ENCODE measurements around the gene ALG6.
"Not testable (repeated sequence)": the region's sequence is repeated elsewhere in the genome, so short reads cannot be mapped to it uniquely, and the experiment has no call there.

Gene ALG6

GRCh38 chr1:63328781-63329180 lies 38.6 kb upstream of the ALG6 start:
- DNase-seq (ENCODE audit: low spot score), result no peak

DNA sequence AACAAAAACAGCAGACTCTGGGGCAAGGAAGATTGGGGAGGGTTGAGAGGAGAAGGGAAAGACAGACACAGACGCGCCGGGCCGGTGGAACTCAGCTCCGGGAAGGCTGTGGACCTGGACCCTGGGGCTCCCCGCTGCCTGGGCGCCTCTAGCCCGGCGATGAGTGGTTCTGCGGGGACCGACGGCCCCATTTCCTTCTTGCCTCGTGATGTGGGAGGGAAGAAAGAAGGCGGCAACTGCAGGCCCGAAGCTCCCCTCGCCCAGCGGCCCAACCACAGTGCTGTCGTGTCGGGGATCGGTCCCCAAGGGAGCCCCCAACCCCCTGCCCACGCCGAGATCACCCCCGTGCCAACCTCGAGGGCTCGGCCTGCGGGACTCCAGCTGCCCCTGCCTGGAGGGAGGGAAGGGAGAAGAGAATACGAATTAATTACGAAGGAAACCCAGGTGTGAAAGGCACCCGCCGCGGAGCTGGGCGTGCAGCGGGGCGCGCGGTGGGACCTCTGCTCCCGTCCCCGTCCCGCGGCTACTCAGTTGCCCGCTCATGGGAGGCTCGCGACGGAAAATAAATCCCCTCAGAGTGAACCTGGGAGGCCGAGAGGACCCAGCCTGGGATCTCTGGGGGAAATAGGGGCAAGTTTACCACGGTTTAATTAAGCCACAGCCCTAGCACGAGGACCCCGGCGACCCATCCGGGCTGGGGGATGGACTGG lies 37.7 kb upstream of the ALG6 start:
- no peak for DNase-seq (ENCODE audit: low spot score)

DNA sequence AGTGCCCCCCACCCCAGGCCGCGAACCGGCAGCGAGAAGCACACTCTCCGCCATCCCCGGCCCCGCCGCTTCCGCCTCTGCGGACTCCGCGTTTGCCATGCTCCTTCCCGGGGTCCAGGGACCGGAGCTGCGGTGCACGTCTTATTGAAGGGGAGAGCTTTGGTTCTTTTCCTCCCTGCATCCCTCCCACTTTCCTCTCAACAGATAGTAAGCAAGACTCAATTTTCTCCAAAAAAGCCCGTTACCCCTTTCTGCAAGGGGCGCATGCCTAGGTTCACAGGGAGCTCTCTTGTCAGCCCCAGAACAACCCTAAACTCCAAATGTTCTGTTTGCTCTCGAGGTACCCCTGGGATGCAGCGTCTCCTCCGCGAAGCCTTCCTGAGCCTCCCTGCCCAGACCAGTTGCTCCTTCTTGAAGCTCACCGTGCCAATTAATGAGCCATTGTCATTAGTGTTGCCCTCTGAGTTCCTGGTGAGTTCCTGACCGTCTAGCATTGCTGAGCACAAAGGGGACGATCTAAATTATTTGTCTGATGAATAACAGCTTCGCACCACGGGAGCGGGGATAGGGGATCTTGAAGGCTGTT lies 37.0 kb upstream of the ALG6 start:
- no peak for DNase-seq (ENCODE audit: low spot score)

GRCh38 chr1:63342402-63342801 lies 25.0 kb upstream of the ALG6 start:
- no peak for DNase-seq (ENCODE audit: low spot score)

DNA sequence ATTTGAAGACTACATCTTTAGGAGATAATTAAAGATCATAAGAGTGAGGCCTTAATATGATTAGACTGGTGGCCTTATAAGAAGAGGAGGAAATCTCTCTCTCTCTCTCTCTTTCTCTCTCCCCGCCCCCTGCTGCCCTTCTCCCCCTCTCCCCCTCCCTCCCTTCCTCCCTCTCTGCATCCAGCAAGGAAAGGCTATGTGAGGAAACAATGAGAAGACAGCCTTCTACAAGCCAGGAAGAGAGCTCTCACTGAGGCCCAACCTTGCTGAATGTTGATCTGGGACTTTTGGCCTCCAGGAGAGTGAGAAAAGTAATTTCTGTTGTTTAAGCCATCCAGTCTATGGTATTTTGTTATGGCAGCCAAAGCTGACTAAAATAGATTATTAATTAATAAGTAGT lies 23.5 kb upstream of the ALG6 start:
- DNase-seq (ENCODE audit: low spot score), result no peak

GRCh38 chr1:63350320-63350719 lies 17.1 kb upstream of the ALG6 start:
- no peak for DNase-seq (ENCODE audit: low spot score)

- no peak for DNase-seq (ENCODE audit: low spot score)
Observed at GRCh38 chr1:63352736-63353135, 14.7 kb upstream of the ALG6 start.

DNA sequence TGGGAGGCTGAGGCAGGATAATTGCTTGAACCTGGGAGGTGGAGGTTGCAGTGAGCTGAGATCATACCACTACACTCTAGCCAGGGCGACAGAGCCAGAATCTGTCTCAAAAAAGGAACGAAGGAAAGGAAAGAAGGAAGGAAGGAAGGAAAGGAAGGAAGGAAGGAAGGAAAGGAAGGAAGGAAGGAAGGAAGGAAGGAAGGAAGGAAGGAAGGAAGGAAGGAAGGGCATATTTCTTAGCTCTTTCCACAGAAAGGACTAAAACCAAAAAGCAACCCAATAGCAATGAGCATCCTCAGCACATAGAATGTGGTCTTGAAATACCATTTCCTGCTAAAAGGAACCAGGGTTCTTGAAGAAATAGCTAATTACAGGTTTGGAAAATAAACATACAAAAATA lies 11.2 kb upstream of the ALG6 start:
- not testable (repeated sequence) for DNase-seq (ENCODE audit: low spot score)

- DNase-seq (ENCODE audit: low spot score), result no peak
Observed at GRCh38 chr1:63359561-63359960, 7.9 kb upstream of the ALG6 start.

- DNase-seq (ENCODE audit: low spot score), result no peak
Observed at GRCh38 chr1:63362073-63362472, 5.4 kb upstream of the ALG6 start.

- no peak for DNase-seq (ENCODE audit: low spot score)
Observed at GRCh38 chr1:63362578-63362977, 4.8 kb upstream of the ALG6 start.

GRCh38 chr1:63363014-63363413 lies 4.4 kb upstream of the ALG6 start:
- no peak for DNase-seq (ENCODE audit: low spot score)

DNA sequence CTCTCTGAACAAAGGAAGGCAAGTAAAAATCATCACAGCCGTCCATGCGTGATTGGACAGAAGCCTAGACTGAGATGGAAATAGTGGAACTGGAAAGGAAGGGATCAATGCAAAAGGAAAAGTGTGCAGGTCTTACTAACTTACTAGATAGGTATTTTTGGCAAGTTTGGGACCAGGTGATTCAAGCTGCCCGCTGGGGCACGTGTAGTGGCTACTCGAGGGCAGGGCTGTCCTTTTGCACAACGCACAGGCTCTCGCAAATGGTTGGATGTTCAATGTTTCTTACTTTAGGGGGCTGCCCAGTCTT lies 566 bp upstream of the ALG6 start:
- no peak for DNase-seq (ENCODE audit: low spot score)

GRCh38 chr1:63368131-63368530 lies 704 bp downstream of the ALG6 start:
- DNase-seq (ENCODE audit: low spot score), result no peak

GRCh38 chr1:63379583-63379982 lies 12.2 kb downstream of the ALG6 start:
- DNase-seq (ENCODE audit: low spot score), result no peak

- DNase-seq (ENCODE audit: low spot score), result no peak
Observed at GRCh38 chr1:63381741-63382140, 14.3 kb downstream of the ALG6 start.

GRCh38 chr1:63401945-63402344 lies 34.5 kb downstream of the ALG6 start:
- DNase-seq (ENCODE audit: low spot score), result no peak

DNA sequence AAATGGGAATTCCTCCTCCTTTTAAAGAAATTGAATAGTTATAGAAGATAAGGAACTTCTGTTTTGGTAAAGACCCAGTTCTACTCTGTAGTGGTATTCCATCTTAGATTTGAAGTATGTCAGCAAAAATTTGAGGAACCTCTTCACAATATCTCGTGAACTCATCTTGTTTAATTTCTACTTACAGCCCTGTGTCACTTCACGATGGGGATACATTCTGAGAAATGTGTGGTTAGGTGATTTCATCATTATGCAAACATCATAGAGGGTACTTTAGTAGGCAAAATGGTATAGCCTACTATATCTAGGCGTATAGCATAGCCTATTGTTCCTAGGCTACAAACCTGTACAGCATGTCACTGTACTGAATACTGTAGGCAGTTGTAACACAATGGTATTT lies 36.0 kb downstream of the ALG6 start:
- no peak for DNase-seq (ENCODE audit: low spot score)

GRCh38 chr1:63405021-63405420 lies 37.6 kb downstream of the ALG6 start:
- no peak for DNase-seq (ENCODE audit: low spot score)

- DNase-seq (ENCODE audit: low spot score), result no peak
Observed at GRCh38 chr1:63405987-63406386, 38.6 kb downstream of the ALG6 start.

- no peak for DNase-seq (ENCODE audit: low spot score)
Observed at GRCh38 chr1:63407002-63407401, 39.6 kb downstream of the ALG6 start.

DNA sequence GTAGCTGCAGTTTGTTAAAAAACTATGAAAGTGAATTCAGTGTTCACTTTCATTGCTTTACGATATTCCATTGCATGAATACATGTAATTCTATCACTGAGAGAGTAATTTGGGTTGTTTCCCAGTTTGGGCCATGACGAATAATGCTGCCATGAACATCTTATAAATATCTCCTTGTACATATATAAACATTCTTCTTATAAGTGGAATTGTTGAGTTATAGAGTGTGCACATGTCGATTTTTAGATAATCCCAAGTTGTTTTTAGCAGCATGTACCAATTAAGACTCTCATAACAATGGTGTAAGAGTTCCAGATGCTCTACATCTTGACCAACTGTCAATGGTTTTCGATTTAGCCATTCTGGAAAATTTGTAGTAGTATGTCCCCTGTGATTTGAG lies 40.9 kb downstream of the ALG6 start:
- no peak for DNase-seq (ENCODE audit: low spot score)

DNA sequence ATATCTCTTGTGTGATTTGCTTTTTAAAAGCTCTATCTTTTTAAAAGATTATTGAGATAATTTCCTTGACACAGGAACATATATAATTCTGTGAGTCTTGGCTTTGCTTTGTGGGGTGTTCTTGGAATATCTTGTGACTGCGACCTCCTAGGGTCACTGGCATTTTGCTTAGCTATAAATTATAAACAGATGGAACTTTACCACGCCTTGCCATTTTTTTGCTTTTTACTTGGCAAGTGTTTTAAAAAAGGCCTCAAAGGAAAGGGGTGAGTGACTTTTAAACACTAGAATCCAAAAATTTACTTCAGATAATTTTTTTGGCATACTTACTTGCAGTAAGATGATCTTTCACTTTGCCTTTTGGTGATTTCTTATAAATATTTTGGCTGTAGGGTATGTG lies 43.6 kb downstream of the ALG6 start:
- DNase-seq (ENCODE audit: low spot score), result no peak

GRCh38 chr1:63413394-63413793 lies 46.0 kb downstream of the ALG6 start:
- DNase-seq (ENCODE audit: low spot score), result no peak

Data from CD4-positive, alpha-beta T cell treated with Interleukin-2 at 100 ng/mL for 4 hours (primary cell).